PC-9 (cell line): ENCODE measurements around the gene BORCS5.

Source experiments
- CTCF ChIP-seq: fragments of 200-600 bp; sonication (generic); conservative IDR thresholded peaks from 2 replicates; pipeline ENCODE4 v1.6.1; 2017; ENCODE audit warnings: mixed run types, antibody characterized with exemption, mild to moderate bottlenecking, moderate library complexity
- EZH2 ChIP-seq: fragments of 200-600 bp; sonication (generic); IDR thresholded peaks from 2 replicates; pipeline ENCODE4 v1.8.0; 2017; ENCODE audit warnings: antibody characterized with exemption, low read depth

- TF ChIP-seq CTCF, result no peak
- no peak for TF ChIP-seq EZH2
Observed at GRCh38 chr12:12403264-12404248, 46.7 kb downstream of the BORCS5 start.
